SJSA1 (cell line): ENCODE data around the gene ADCY10. TPM values are rescaled to one million over a fixed set of nuclear protein-coding genes. Genes with fewer than 3 reads are reported as not detected.

Experiments
- DNase-seq, 2 experiments: peaks; one replicate each; pipeline ENCODE4 v3.0.0-alpha.2; 2015 to 2020; ENCODE audit warnings: low spot score in 2 of 2, low read depth in 1 of 2
- H3K27ac ChIP-seq: fragments of 250-450 bp; sonication (Bioruptor Pico); 2 replicates; pipeline ENCODE4 v1.5.1; 2020; ENCODE audit warnings: mild to moderate bottlenecking, moderate library complexity
- H3K27me3 ChIP-seq: fragments of 250-450 bp; sonication (Bioruptor Pico); replicated peaks from 2 replicates; pipeline ENCODE4 v1.5.1; 2020; ENCODE audit warnings: mild to moderate bottlenecking, moderate library complexity
- H3K36me3 ChIP-seq: fragments of 250-450 bp; sonication (Bioruptor Pico); 2 replicates; pipeline ENCODE4 v1.5.1; 2020; ENCODE audit warnings: mild to moderate bottlenecking
- H3K4me1 ChIP-seq: fragments of 250-450 bp; sonication (Bioruptor Pico); replicated peaks from 2 replicates; pipeline ENCODE4 v1.6.1; 2021; ENCODE audit warnings: mild to moderate bottlenecking
- H3K4me3 ChIP-seq: fragments of 250-450 bp; sonication (Bioruptor Pico); 2 replicates; pipeline ENCODE4 v1.5.1; 2020; ENCODE audit warnings: mild to moderate bottlenecking
- H3K9me3 ChIP-seq: fragments of 250-450 bp; sonication (Bioruptor Pico); replicated peaks from 2 replicates; pipeline ENCODE4 v1.5.1; 2020; ENCODE audit warnings: mild to moderate bottlenecking
- total RNA-seq: library from RNA; depleted of rRNA; stranded (reverse); fragments of >200 nt; shearing (Covaris generic); gene quantifications from 2 replicates; pipeline ENCODE4 v1.2.3, GENCODE V29; 2014

Gene ADCY10
- total RNA-seq, 1 experiment from 2014 or later: not detected

DNA sequence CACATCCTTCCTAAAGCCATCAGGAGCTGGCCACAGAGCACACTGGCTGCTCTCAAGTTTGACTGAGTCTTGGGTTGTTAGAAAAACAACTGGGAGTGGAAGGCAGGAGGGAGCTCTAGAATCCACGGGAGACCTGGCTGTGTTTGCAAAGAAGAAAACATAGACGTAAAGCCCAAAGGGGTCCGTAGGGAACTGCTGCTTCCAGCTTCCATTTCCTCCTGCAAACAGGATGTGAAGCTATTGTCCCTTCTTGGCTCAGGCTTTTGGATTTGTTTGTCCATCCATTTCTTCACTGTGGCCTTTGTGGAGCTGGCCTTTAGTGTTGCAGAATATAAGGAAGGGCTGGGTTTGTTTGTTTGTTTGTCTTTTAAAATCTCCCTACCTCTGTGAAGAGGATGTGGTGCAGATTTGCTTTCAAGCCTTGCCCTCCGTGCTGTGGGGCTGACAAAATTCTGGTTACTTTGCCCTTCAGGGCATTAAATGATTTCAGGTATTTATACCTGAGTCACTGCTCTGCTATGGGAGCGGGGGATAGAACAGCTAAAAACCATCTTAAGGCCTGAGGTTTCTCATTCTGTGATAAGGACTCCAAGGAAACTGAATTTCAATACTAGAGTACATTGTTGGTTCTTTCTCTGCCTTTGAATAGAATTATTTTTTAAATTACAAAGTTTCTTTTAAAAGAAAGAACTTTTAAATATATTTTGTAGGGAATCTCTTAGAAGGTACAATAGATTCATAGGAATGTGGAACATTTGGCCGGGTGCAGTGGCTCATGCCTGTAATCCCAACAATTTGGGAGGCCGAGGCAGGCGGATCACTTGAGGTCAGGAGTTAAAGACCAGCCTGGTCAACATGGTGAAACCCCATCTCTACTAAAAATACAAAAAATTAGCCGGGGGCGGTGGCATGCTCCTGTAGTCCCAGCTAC is 117.9 kb downstream of the ADCY10 start:
- Histone ChIP-seq H3K27me3 (no peaks in the 10 kb centered on the region), H3K9me3 (no peaks in the 10 kb centered on the region), H3K27ac (no peak overlapping the region), H3K4me3 (no peak overlapping the region), H3K4me1 (peaks cover 22% of the 10 kb centered on the region), H3K36me3 (no peaks in the 10 kb centered on the region; the same call in 1 of the 2 replicates)
- DNase-seq: no peak

DNA sequence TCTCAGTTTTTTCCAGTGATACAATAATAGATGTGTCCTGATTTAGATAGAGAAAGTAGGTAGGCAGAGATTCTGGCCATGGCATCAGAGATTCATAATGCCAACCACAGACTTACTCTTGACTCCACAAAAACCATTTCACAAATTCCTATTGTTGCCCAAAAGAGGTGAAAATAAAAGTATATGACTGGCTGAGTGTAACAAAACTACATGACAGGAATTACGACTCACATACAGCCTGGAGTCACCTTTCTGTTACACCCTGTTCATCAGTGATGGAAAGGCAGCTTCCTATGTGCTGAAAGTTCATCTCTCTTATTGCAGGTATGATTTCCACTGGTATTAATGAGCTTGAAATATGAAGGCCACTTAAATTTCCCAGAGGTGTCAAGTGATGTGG is 119.9 kb downstream of the ADCY10 start:
- H3K4me3 ChIP-seq: no peak overlapping the region
- peaks cover 22% of the 10 kb centered on the region for H3K4me1 ChIP-seq
- no peaks in the 10 kb centered on the region for H3K27me3 ChIP-seq
- no peaks in the 10 kb centered on the region for H3K9me3 ChIP-seq
- no peak overlapping the region for H3K27ac ChIP-seq
- DNase-seq: no peak
- peaks cover 13% of the 10 kb centered on the region for H3K36me3 ChIP-seq

DNA sequence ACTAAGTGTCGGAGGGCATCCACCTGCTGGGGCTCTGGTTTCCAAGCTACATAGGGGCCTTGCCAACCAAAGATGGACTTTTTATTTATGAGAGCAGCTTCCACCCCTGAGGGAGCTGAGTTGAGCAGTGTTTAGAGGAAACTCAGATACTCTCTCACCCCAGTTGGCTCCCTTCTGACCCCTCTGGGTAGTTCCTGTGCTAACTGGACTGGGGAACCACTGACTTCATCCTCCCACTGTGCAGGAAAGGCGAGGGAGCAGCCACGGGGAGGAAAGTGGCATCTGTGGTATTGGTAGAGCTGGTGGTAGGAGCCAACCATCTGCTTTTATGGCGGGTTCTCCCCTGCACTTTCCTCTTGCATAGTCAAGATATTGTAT is 121.8 kb downstream of the ADCY10 start:
- no peak overlapping the region for H3K4me3 ChIP-seq
- H3K9me3 ChIP-seq: no peaks in the 10 kb centered on the region
- peaks cover 26% of the 10 kb centered on the region for H3K36me3 ChIP-seq
- H3K27me3 ChIP-seq: no peaks in the 10 kb centered on the region
- no peak for DNase-seq
- peaks cover 18% of the 10 kb centered on the region for H3K4me1 ChIP-seq
- H3K27ac ChIP-seq: no peak overlapping the region

DNA sequence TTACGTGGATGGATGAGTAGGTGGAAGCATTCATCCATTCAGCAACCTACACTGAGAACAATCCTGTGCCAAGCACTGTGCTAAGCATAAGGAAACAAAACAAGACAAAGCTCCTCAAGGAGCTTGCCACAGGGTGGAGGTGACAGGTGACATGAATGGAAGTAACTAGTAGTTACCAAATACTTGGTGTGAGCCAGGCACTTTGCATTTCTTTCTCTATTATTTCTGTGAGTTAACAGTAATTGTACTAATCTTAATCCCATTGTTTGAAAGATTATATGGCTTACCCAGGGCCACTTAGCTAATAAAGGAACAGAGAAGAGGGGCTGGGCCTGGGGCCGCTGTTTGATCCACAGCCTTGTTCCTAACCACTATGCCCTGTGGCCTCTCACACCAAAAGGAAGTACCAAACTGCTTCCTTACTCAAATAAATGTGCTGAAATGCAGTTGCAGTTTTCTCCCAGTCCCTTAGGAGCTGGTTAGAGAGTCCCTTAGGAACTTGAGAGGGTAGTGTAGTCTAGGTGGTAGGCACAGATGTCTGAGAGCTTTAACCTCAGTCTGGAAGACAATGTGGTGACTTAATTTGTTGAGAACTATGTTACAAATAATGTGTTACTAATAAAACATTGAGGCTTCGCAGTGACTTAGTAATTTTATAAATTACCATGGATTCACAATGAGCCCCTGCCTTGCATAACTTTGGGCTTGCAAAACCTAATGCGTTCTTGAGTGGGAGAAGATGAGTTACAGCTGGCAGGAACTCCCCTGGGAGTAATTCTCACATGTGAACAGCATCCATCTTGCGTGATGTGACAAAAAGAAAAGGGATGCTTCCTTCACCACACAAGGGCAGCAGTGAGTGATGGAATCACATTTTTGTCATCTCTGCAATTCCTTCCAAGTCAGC is 122.4 kb downstream of the ADCY10 start:
- Histone ChIP-seq H3K4me3 (no peak overlapping the region), H3K4me1 (peaks cover 13% of the 10 kb centered on the region), H3K9me3 (no peaks in the 10 kb centered on the region), H3K27ac (no peak overlapping the region), H3K27me3 (no peaks in the 10 kb centered on the region), H3K36me3 (peaks cover 27% of the 10 kb centered on the region)
- DNase-seq: no peak

DNA sequence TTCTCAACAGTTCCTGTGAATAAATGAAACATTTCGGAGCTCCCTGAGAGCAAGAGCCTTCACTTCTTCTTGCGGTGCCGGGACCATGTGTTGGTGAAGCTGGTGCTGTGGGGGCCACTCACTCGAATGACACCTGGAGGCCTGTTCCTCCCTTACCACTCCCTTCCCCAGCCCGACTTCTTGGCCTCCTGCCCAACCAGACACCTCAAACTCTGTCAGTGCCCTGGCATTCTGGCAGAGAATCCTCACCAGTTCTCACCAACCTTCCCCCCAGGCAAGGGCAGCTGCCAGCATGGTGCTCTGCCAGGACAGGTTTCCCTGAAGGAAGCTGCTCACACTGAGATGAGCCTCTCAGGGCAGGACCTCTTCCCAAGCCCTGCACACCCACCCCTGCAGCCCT is 123.8 kb downstream of the ADCY10 start:
- Histone ChIP-seq H3K27ac (no peak overlapping the region), H3K36me3 (peaks cover 31% of the 10 kb centered on the region), H3K9me3 (no peaks in the 10 kb centered on the region), H3K4me1 (no peaks in the 10 kb centered on the region), H3K4me3 (no peak overlapping the region), H3K27me3 (no peaks in the 10 kb centered on the region)
- DNase-seq: no peak

DNA sequence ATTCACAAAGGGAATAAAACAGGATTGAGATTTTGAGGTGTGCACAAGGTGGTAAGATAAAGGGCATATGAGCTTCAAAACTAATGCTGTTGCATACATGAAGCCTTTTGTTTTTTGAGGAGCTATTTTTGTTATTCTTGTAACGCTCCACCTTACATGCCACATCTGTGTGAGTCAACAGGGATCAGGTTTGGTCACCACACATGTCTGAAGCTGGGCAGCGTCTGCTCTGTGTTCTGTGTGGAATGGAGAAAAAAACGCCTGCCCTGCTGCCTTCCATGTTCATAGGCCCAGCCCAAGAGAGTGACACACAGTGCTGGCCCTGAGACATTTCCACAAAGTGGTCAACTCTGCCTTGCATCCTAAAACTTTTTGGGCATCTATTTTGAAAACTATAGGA is 124.4 kb downstream of the ADCY10 start:
- peaks cover 31% of the 10 kb centered on the region for H3K36me3 ChIP-seq
- no peak overlapping the region for H3K27ac ChIP-seq
- DNase-seq: no peak
- H3K27me3 ChIP-seq: no peaks in the 10 kb centered on the region
- H3K4me1 ChIP-seq: no peaks in the 10 kb centered on the region; the same call in 1 of the 2 replicates
- H3K9me3 ChIP-seq: no peaks in the 10 kb centered on the region
- H3K4me3 ChIP-seq: no peak overlapping the region

DNA sequence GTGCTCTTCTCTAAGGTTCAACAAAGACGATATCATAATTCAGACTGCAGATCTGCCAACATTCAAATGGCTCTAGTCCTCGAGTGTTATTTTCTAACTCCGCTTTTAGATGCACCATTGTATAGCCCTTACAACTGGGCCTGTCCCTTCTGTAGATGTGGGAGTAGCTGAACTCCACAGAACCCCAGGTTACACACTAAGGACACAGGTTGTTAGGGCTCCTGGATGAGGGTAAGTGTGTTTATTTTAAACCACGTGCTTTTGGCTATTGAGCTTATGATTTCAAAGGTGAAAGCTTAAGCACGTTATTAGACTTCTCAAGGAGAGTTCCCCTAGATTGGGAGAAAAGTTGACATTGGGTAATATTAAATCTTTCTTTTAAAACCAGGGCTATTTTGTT is 127.4 kb downstream of the ADCY10 start:
- no peak overlapping the region for H3K4me3 ChIP-seq
- no peaks in the 10 kb centered on the region for H3K9me3 ChIP-seq
- H3K36me3 ChIP-seq: peaks cover 38% of the 10 kb centered on the region
- DNase-seq: no peak
- peaks cover 8% of the 10 kb centered on the region for H3K4me1 ChIP-seq
- no peak overlapping the region for H3K27ac ChIP-seq
- H3K27me3 ChIP-seq: no peaks in the 10 kb centered on the region

DNA sequence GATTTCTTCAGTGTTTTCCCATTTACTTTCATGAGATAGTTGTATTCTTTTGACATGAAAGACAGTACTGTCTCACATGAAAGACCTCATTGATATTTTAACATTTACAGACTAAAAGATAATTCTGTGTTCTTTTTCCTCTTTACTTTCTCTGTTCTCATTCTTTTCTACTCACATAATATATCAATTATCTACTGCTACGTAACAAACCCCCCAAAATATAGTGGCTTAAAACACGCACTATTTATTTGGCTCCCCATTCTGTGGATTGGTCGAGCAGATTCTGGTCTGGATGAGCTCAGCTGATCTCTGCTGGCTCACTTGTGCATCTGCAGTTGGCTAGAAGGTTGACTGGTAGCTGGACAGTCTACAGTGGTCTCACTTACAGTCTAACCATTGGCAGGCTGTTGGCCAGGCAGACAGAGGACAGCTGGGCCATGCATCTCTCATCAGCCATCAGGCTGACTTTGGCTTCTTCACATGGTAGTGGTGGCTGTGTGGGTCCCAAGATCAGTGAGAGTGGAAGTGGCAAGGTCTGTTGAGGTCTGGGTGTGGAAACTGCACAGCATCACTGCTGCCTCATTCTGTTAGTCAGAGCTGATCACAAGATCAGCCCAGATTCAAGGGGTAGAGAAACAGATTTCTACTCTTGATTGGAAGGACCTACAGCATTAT is 128.9 kb downstream of the ADCY10 start:
- Histone ChIP-seq H3K27me3 (no peaks in the 10 kb centered on the region), H3K4me1 (peaks cover 8% of the 10 kb centered on the region), H3K9me3 (no peaks in the 10 kb centered on the region), H3K36me3 (peaks cover 41% of the 10 kb centered on the region), H3K4me3 (no peak overlapping the region), H3K27ac (no peak overlapping the region)
- no peak for DNase-seq

DNA sequence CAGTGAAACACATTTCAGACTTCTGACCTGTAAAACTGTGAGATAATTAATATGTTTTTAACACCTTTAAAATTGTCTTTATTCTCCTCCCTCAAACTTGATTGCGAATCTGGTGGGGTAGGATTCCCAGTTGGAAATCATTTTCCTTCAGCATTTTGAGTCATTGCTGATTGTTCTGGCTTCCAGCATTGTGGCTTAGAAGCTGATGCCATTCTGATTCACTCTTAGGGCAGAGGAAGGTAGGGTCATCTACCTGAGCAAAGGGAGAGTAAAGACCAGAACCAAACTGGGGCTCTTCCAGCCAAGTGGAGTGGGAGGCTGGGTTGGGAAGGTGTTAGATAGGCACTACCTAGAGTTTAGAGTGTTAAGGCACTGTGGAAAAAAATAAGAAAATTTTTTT is 131.0 kb downstream of the ADCY10 start:
- no peaks in the 10 kb centered on the region for H3K9me3 ChIP-seq
- H3K4me1 ChIP-seq: peaks cover 8% of the 10 kb centered on the region
- H3K27ac ChIP-seq: no peak overlapping the region
- peaks cover 27% of the 10 kb centered on the region for H3K36me3 ChIP-seq
- no peaks in the 10 kb centered on the region for H3K27me3 ChIP-seq
- DNase-seq: no peak
- no peak overlapping the region for H3K4me3 ChIP-seq

DNA sequence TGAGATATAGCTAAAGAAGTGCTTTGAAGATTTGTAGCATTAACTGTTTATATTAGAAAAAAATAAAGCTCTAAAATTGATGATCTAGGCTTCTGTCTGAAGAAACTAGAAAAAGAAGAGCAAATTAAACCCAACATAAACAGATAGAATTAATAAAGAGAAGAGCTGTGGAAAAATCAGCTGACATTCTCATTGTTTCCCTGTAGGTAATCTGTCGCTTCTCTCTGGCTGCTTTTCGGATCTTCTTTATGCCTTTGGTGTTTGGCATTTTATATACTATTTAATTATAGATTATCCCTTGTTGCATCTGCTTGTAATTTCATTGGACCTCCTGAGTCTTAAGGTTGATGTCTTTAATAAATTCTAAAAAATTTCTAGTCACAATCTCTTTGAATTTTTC is 132.4 kb downstream of the ADCY10 start:
- no peak overlapping the region for H3K27ac ChIP-seq
- H3K4me1 ChIP-seq: peaks cover 8% of the 10 kb centered on the region
- no peak overlapping the region for H3K4me3 ChIP-seq
- H3K36me3 ChIP-seq: peaks cover 27% of the 10 kb centered on the region
- H3K27me3 ChIP-seq: no peaks in the 10 kb centered on the region
- no peaks in the 10 kb centered on the region for H3K9me3 ChIP-seq
- DNase-seq: no peak

DNA sequence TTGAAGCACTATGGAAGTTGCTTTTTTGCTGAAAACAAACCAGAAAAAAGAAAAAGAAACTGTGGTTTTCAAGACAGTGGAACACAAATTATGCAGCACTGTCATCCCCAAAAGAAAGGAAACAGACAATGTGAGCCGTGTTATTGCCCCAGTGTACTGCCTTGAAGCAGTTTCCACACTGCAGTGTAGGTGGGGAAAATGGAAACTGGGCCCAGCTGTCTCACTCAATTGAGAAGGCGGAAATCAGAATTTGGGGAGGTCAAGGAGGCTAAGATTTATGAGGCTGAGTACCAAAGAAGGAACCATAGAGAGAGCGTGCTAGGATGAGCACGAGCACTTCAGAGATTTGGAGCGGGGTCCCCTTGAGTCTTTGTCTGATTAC is 136.7 kb downstream of the ADCY10 start:
- Histone ChIP-seq H3K4me1 (peaks cover 11% of the 10 kb centered on the region; the same call in 1 of the 2 replicates), H3K36me3 (peaks cover 27% of the 10 kb centered on the region), H3K4me3 (no peak overlapping the region), H3K27me3 (no peaks in the 10 kb centered on the region), H3K27ac (no peak overlapping the region), H3K9me3 (no peaks in the 10 kb centered on the region)
- no peak for DNase-seq

DNA sequence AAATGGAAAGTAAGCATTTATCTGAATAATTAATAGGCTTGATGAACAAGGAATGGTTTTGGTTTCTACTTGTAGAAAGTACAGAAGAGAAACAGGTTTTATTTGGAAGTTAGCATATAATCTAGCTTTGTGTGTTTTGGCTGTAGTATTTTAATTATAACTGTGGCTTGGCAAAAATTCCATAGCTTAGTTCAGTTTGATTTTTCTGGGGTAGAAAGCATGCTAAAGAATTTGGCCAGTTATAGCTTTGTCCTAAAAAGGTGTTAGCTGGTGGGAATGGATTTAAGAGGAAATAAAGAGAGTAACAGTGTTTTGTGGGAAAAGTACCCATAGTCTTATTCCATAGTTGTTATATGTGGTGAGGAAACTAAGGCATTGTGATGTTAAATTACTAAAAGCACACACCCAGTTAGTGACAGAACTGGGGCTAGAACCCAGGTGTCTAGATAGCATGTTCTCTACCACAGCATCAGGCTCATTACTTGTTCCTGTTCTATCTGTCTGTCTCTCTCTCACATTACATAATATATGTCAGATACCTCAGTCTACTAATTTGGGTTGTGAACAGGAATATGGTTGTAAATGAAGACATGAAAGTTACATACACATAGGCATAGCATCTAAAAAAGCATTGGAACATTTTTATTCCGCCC is 137.2 kb downstream of the ADCY10 start:
- no peaks in the 10 kb centered on the region for H3K9me3 ChIP-seq
- no peak overlapping the region for H3K27ac ChIP-seq
- peaks cover 11% of the 10 kb centered on the region; the same call in 1 of the 2 replicates for H3K4me1 ChIP-seq
- no peak for DNase-seq
- H3K27me3 ChIP-seq: no peaks in the 10 kb centered on the region
- no peak overlapping the region for H3K4me3 ChIP-seq
- H3K36me3 ChIP-seq: peaks cover 27% of the 10 kb centered on the region

DNA sequence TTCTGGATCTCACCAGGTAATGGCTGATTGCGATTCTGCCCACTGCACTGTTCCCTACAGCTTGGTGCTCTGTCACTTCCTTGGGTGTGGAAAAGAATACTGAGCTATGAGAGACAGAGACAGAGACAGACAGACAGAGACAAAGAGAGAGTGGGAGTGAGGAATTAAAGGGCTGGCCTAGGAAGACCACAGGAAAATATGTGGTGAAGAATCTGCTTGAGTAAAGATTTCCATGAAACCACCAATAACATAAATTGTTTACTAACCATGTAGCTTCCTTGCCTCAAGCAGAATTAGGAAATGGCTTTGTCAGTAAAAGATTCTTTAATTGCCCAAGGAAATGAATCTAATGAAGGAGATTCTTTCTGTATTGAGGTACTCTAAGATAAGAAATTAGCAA is 137.8 kb downstream of the ADCY10 start:
- no peak overlapping the region for H3K27ac ChIP-seq
- peak in 1 of 2 experiments; percentile 18 for DNase-seq
- H3K36me3 ChIP-seq: peaks cover 27% of the 10 kb centered on the region
- H3K27me3 ChIP-seq: no peaks in the 10 kb centered on the region
- H3K4me3 ChIP-seq: no peak overlapping the region
- H3K4me1 ChIP-seq: peaks cover 11% of the 10 kb centered on the region; the same call in 1 of the 2 replicates
- H3K9me3 ChIP-seq: no peaks in the 10 kb centered on the region
